ENCODE data around the gene ARID3A.

DNA sequence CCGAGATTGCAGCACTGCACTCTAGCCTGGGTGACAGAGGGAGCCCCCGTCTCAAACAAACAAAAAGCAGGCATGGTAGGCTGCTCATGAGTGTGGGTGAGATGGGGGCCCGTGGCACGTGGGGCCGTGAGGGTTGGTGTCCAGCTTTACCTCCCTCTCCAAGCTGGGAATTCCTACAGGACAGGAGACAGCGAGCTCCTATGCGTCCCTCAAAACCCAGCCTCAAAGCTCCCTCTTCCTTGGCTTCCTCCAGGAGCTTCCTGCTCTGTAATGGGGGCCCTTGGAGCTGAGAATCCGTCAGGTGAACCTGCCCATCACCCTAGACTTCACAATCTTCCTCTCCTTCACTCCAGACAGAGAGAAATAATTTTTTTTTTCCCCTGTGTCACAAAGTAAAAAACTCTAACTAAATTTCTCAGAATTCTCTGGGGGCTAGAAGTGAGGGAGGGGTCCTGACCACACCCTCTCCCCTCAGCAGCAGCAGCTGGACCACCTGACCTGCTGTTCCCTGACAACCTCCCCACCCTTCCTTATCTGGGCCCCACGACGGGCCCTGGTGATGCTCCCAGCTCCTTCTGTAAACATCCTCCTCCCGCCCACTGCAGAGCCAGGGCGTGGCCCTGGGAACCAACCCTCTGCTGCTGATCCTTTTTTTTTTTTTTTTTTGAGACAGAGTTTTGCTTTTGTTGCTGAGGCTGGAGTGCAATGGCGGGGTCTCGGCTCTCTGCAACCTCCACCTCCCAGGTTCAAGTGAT is 36.2 kb downstream of the ARID3A start:
- TF ChIP-seq BRCA1 (CRISPR knock-in tag; IDR thresholded peaks at IDR 0.05) (no peak), EZH2 (conservative IDR thresholded peaks at IDR 0.05; ENCODE audit: low read depth, low read length) (no peak), RFXANK (CRISPR knock-in tag; IDR thresholded peaks at IDR 0.05) (no peak), STAT5B (CRISPR knock-in tag; IDR thresholded peaks at IDR 0.05) (no peak), ZSCAN20 (CRISPR knock-in tag; IDR thresholded peaks at IDR 0.05; ENCODE audit: borderline replicate concordance) (no peak), RNF2 (conservative IDR thresholded peaks at IDR 0.05; ENCODE audit: low read depth) (no peak), MEIS2 (CRISPR knock-in tag; IDR thresholded peaks at IDR 0.05) (no peak), ZNF816 (CRISPR knock-in tag; IDR thresholded peaks at IDR 0.05; ENCODE audit: borderline replicate concordance) (no peak)
- TF ChIP-seq, protein P1, sequence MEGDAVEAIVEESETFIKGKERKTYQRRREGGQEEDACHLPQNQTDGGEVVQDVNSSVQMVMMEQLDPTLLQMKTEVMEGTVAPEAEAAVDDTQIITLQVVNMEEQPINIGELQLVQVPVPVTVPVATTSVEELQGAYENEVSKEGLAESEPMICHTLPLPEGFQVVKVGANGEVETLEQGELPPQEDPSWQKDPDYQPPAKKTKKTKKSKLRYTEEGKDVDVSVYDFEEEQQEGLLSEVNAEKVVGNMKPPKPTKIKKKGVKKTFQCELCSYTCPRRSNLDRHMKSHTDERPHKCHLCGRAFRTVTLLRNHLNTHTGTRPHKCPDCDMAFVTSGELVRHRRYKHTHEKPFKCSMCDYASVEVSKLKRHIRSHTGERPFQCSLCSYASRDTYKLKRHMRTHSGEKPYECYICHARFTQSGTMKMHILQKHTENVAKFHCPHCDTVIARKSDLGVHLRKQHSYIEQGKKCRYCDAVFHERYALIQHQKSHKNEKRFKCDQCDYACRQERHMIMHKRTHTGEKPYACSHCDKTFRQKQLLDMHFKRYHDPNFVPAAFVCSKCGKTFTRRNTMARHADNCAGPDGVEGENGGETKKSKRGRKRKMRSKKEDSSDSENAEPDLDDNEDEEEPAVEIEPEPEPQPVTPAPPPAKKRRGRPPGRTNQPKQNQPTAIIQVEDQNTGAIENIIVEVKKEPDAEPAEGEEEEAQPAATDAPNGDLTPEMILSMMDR (CRISPR knock-in tag; IDR thresholded peaks at IDR 0.05) = no peak

Data from HepG2 (cell line).